Right renal pelvis (tissue), 4 donors: ENCODE results near the gene TXNDC5. TPM values are rescaled to one million over a fixed set of nuclear protein-coding genes. Genes with fewer than 3 reads are reported as not detected.
"Not testable (repeated sequence)": the region's sequence is repeated elsewhere in the genome, so short reads cannot be mapped to it uniquely, and the experiment has no call there.

Experiments
- DNase-seq, 4 donors: peaks; one replicate each; pipeline ENCODE4 v3.0.0-alpha.2; 2013; ENCODE audit warnings: low read depth in 4 of 4, low spot score in 3 of 4, missing footprints in 1 of 4
- polyA plus RNA-seq, 4 donors: library from polyadenylated mRNA; unstranded; fragments of 120-200 nt; gene quantifications; one replicate each; pipeline ENCODE4 v1.2.1, GENCODE V29; 2013; ENCODE audit not compliant: insufficient read length in 4 of 4

The TXNDC5 gene
- polyA plus RNA-seq, 4 donors = 96.2 to 106 (median 101) TPM

- no peak for DNase-seq
Observed at GRCh38 chr6:7914991-7915789, 4.6 kb upstream of the TXNDC5 start.

DNA sequence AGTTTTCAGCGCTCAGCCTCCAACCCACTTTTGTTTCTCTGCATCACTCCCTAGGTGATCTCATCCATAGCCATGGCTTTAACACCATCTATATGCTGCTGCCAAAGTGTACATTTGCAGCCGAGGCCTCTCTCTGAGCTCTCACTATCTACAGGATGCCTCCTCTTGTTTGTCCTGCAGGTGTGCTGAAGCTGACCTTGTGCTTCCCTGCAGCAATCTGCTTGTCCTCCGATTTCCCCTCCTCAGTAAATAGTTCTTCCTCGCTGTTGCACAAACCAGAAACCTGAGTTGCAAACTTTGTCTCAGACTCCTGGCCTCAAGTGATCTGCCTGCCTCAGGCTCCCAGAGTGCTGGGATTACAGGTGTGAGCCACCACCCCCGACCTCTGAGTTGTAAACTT is 3.7 kb upstream of the TXNDC5 start:
- no peak for DNase-seq

GRCh38 chr6:7912736-7913517 is 2.3 kb upstream of the TXNDC5 start:
- no peak for DNase-seq

DNA sequence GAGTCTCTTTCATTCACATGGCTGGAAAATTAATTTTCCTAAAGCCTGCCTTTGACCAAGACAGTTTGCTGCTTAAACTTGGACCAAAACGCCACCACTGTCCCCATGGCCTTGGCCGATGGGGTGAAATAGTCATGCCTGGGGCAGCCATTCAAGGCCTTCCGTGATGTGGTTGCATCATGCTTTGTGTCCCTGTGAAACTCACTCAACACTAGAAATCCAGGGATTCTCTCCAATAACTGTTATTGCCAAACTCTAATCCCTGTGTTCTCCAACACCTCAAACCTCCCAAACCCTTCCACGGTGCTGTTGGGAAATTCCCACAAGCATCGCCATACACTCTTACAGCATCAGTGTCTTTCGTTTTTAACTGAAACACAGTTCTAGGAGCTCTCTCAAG is 1.4 kb upstream of the TXNDC5 start:
- DNase-seq = no peak

DNA sequence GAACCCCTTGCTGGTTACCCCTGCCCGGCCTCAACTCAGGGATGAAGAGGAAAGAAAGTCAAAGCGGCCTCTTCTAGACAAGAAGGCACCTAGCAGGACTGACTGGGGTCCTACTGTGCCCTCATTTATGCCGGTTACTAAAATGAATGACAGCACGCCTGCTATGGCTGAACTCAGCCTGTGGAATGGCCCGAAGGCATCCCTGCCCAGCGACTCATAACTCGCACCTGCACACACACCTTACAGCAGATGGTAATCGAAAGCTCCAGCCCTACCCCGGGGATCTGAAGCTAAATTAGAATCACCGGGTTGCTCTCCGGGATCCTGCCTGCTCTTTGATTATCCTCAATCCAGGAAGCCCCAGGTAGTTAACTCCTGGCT is 747 bp upstream of the TXNDC5 start:
- DNase-seq = no peak

GRCh38 chr6:7910298-7910653 is 312 bp downstream of the TXNDC5 start:
- no peak for DNase-seq

DNA sequence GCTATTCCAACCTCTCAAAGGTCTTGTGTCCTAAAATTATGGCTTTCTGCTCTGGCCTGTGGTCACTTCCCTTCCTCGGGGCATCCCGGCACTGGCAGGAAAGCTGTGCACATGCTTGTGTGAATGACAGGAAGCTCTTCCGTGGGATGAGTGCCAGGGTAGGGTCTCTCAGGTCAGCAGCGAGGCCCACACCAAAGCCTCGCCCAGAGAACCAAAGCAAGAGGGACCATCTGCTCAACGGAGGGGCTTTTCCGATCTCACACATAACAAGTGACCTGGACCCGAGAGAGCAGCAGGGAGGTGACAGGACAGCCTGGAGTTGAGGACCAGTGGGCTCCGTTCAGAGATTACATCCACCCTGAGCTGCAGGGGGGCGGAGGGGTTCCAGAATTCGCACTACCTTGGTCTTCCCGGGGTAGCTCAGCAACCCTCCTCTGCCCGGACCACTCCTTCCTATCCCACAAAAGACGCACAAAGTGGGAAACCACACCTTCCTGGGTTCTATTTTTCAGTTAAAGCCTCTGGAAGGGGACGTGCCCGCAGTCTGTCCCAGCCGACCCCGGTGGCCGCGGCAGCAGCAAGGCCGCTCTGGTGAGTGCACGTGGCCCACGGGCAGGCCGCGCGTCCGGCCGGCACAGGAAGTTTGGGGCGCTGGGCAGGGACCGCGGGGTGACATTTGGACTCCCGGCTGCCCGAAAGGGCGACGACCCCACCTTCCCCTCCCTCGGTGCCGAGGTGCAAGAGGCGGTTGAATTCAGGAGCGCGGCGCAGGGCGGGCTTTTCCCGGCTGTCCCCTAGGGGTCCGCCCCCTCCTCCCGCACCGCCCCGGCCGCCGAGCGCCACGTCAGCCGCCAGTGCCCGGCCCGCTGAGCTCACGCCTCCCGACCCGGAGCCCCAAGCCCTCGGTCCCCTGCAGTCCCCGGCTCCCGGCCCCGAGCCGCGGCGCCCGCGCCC is 988 bp downstream of the TXNDC5 start:
- DNase-seq = no peak

DNA sequence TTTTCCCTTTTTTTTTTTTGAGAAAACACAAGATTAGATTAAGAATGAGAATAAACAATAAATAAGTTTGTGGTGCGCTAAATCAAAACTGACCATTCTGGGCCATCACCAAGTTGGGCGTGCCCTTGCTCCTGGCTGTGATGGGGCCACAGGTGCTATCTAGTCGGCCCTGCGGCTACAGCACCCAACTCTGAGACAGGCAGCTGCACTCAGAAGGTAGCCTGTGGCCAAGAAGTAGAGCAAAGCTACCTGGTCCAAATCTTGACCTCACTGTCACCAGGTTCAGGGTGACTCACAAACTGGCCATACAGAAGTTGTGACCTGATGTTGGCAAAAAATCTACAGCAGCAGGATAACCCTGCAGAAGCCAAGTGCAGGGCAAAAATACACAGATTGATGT is 3.4 kb downstream of the TXNDC5 start:
- DNase-seq = no peak

GRCh38 chr6:7906741-7907140 is 3.8 kb downstream of the TXNDC5 start:
- no peak for DNase-seq

GRCh38 chr6:7905416-7905815 is 5.2 kb downstream of the TXNDC5 start:
- no peak for DNase-seq

DNA sequence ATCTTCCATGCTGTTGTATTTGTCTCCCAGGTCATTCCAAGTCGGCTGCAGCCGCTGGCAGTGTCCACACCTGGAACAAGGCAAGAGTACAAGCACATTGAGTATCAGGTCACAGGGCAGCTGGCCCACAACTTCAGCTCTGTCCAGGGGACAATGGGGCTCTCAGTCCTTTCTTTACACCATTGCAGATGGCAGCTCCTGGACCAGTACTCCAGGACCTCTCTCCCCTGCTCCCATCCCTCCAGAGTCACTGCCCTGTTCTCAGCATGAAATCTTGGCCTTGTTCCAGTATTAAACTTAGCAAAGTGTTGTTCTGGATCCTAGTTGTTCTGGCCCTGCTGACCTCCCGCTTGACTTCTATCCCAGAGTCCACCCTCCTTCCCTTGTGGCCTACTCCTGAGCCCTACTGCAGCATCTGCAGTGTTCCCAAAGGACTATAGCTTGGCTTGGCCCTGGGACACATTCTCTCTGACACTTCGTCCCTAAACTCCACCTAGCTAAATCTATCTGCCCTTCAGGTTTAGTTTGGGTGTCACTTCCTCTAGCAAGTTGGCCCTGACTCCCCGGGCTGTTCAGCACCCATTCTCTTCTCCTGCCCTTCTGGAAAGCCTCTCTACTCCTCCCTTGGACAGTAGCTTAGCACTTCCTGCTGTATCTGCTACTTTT is 5.8 kb downstream of the TXNDC5 start:
- no peak for DNase-seq

DNA sequence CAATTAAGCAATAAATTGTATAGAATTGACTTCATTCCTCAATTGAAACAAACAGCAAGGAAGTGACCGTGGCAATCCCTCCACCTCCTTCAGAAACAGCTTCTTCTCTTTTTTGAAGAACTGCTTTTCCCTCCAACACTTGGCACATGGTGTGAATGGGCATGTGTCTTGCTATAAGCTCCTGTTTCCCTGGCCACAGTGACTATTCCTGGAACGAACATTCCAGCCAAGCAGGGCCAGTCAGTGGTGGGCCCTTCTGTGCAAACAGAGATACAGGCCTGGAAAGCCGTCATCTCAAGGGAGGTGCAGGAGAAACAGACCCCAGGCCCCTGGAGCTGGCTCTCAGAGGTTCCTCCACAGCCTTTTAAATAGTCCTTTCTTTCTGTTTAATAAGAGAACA is 6.9 kb downstream of the TXNDC5 start:
- no peak for DNase-seq

DNA sequence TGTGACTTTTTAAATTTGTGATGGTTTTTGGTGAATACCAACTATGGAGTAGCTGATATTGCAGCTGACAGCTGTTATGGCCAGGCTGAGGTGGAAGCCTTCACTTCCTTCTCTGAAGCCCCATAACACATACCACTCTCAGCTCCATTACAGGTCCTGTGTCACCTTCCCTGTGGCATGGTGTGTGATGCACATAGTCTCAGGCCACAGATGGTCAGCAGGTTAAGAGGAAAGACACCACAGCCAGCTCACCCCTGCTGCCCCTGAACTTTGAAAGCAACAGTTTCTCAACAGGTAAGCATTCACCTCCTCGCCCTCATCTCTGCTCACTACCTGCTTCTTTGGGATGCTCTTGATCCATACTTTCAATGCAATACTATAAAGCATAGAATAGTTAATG is 7.7 kb downstream of the TXNDC5 start:
- no peak for DNase-seq

DNA sequence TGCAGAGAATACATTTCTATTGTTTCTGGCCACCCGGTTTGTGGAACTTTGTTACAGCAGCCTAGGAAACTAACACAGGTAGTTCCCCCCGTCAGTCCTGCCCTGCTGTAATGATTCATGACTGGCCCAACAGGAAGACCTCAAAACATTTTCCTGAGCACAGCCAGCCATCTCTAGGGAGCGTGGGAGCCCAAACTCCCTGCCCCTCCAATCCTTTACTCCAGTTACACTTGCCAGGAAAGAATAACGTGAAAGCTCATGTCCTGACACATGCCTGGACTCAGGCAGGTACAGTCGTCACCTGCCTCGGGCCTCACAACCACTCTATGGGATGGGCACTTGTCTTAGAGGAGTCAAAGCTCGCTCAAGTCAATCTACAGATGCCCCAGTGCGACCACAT is 8.4 kb downstream of the TXNDC5 start:
- DNase-seq = no peak

DNA sequence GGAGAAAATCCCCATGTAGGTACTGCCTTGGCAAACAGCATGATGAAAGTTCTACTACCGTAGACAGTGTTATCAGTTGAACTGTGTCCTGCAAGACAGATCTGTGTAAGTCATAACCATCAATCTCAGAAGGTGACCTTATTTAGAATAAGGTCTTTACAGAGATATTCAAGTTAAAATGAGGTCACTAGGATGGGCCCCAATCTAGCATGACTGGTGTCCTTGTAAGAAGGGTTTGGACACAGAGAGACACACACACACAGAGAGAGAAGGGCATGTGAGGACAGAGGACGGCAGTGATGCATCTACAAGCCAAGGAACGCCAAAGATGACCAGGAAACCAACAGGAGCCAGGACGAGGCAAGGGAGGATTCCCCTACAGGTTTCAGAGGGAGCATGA is 8.8 kb downstream of the TXNDC5 start:
- no peak for DNase-seq

GRCh38 chr6:7901056-7901455 is 9.5 kb downstream of the TXNDC5 start:
- no peak for DNase-seq

- DNase-seq = no peak
Observed at GRCh38 chr6:7900621-7901020, 10.0 kb downstream of the TXNDC5 start.

GRCh38 chr6:7899889-7900213 is 10.7 kb downstream of the TXNDC5 start:
- no peak for DNase-seq

GRCh38 chr6:7899101-7899888 is 11.3 kb downstream of the TXNDC5 start:
- no peak for DNase-seq

GRCh38 chr6:7898193-7898586 is 12.4 kb downstream of the TXNDC5 start:
- not testable (repeated sequence) for DNase-seq
